IMR-90 (cell line): ENCODE results near the gene PCGF3. TPM values are rescaled to one million over a fixed set of nuclear protein-coding genes. Genes with fewer than 3 reads are reported as not detected.
"Not testable (repeated sequence)": the region's sequence is repeated elsewhere in the genome, so short reads cannot be mapped to it uniquely, and the experiment has no call there.

Experiments
- ATAC-seq: fragments of 200-7000 bp; cut with Tn5 transposase; 2 replicates; pipeline ENCODE4 v1.9.1; 2020; ENCODE audit warnings: low read depth, mild to moderate bottlenecking, moderate library complexity
- BruUV-seq: library from RNA; stranded (reverse); fragments of 400-500 nt; replicated peaks from 2 replicates; lab custom pipeline; 2021; lab: Mats Ljungman, UMichigan
- CTCF ChIA-PET: fragments of 300-600 bp; formaldehyde crosslinking; extraction: SDS; loops from one replicate; lab custom pipeline; 2021; ENCODE audit warnings: antibody characterized with exemption; lab: Yijun Ruan, JAX
- POLR2A ChIA-PET: fragments of 300-600 bp; sonication (Branson Sonifier 250); formaldehyde crosslinking; loops from one replicate; lab custom pipeline; 2022; ENCODE audit warnings: antibody characterized with exemption; ENCODE audit not compliant: unreplicated experiment; lab: Charles Lee
- DNase-seq: peaks from one replicate; pipeline ENCODE4 v3.0.0; 2013
- H2AFZ ChIP-seq: replicated peaks from 2 replicates; pipeline ENCODE3; 2013; ENCODE audit warnings: low read length, mild to moderate bottlenecking; ENCODE audit not compliant: poor library complexity
- H2AK5ac ChIP-seq: 2 replicates; pipeline ENCODE4 v1.6.1; 2013; ENCODE audit warnings: low read depth, low read length, inconsistent platforms
- H2AK9ac ChIP-seq: replicated peaks from 2 replicates; pipeline ENCODE3; 2013; ENCODE audit warnings: mild to moderate bottlenecking, low read depth, low read length, moderate library complexity; ENCODE audit not compliant: poor library complexity
- H2BK120ac ChIP-seq: 2 replicates; pipeline ENCODE4 v1.6.1; 2013; ENCODE audit warnings: low read depth, low read length, inconsistent platforms
- H2BK15ac ChIP-seq: 3 replicates; pipeline ENCODE4 v1.6.1; 2013; ENCODE audit warnings: low read depth, low read length, inconsistent platforms
- H2BK20ac ChIP-seq: 2 replicates; pipeline ENCODE4 v1.6.1; 2013; ENCODE audit warnings: low read depth, mild to moderate bottlenecking, inconsistent platforms, low read length, moderate library complexity
- H2BK5ac ChIP-seq: 2 replicates; pipeline ENCODE4 v1.6.1; 2013; ENCODE audit warnings: mild to moderate bottlenecking, low read depth, low read length, inconsistent platforms; ENCODE audit not compliant: poor library complexity, severe bottlenecking
- H3K14ac ChIP-seq: replicated peaks from 2 replicates; pipeline ENCODE4 v1.6.1; 2013; ENCODE audit warnings: low read depth, low read length, inconsistent platforms
- H3K18ac ChIP-seq: 2 replicates; pipeline ENCODE4 v1.6.1; 2013; ENCODE audit warnings: low read depth, low read length, control low read depth
- H3K23ac ChIP-seq: 2 replicates; pipeline ENCODE4 v1.6.1; 2013; ENCODE audit warnings: low read depth, low read length, inconsistent platforms
- H3K27ac ChIP-seq: 2 replicates; pipeline ENCODE4 v1.5.1; 2013; ENCODE audit warnings: mild to moderate bottlenecking, control low read depth, low read length; ENCODE audit not compliant: insufficient read depth
- H3K27me3 ChIP-seq: 2 replicates; pipeline ENCODE4 v1.6.1; 2013; ENCODE audit warnings: low read length; ENCODE audit not compliant: control insufficient read depth, insufficient read depth
- H3K36me3 ChIP-seq: 2 replicates; pipeline ENCODE4 v1.6.1; 2013; ENCODE audit warnings: low read length, mixed read lengths; ENCODE audit not compliant: control insufficient read depth, insufficient read depth
- H3K4ac ChIP-seq: 2 replicates; pipeline ENCODE4 v1.6.1; 2013; ENCODE audit warnings: low read depth, low read length, inconsistent platforms
- H3K4me1 ChIP-seq: 2 replicates; pipeline ENCODE4 v1.6.1; 2013; ENCODE audit warnings: low read length, mixed read lengths; ENCODE audit not compliant: control insufficient read depth, insufficient read depth
- H3K4me2 ChIP-seq: 2 replicates; pipeline ENCODE4 v1.6.1; 2013; ENCODE audit warnings: low read depth, mild to moderate bottlenecking, control low read depth, low read length, moderate library complexity
- H3K4me3 ChIP-seq: 2 replicates; pipeline ENCODE4 v1.5.1; 2013; ENCODE audit warnings: low read depth, mild to moderate bottlenecking, control low read depth, low read length, moderate library complexity; ENCODE audit not compliant: insufficient read depth
- H3K56ac ChIP-seq: 2 replicates; pipeline ENCODE4 v1.6.1; 2013; ENCODE audit warnings: low read length, inconsistent platforms; ENCODE audit not compliant: insufficient read depth; ENCODE audit errors: extremely low read depth
- H3K79me1 ChIP-seq, 2 experiments: 2 replicates each; pipeline ENCODE4 v1.6.1; 2013; ENCODE audit warnings: low read length in 2 of 2, inconsistent platforms in 1 of 2, low read depth in 1 of 2
- H3K9ac ChIP-seq: 2 replicates; pipeline ENCODE4 v1.6.1; 2013; ENCODE audit warnings: low read depth, low read length, control low read depth
- H3K9me1 ChIP-seq: 2 replicates; pipeline ENCODE4 v1.6.1; 2013; ENCODE audit warnings: low read length, inconsistent platforms; ENCODE audit not compliant: insufficient read depth
- H3K9me3 ChIP-seq: 2 replicates; pipeline ENCODE4 v1.6.1; 2013; ENCODE audit warnings: low read length; ENCODE audit not compliant: control insufficient read depth, insufficient read depth
- H4K20me1 ChIP-seq: 2 replicates; pipeline ENCODE4 v1.6.1; 2013; ENCODE audit warnings: low read length, inconsistent platforms; ENCODE audit not compliant: insufficient read depth
- H4K5ac ChIP-seq: 2 replicates; pipeline ENCODE4 v1.6.1; 2013; ENCODE audit warnings: mild to moderate bottlenecking, low read depth, low read length, control low read depth
- H4K8ac ChIP-seq, 2 experiments: 2 replicates each; pipeline ENCODE4 v1.6.1; 2013; ENCODE audit warnings: low read depth in 2 of 2, low read length in 2 of 2, control low read depth in 1 of 2, inconsistent platforms in 1 of 2
- H4K91ac ChIP-seq: 2 replicates; pipeline ENCODE4 v1.6.1; 2013; ENCODE audit warnings: low read depth, low read length, inconsistent platforms; ENCODE audit not compliant: insufficient read depth
- WGBS, 2 experiments: methylation state at CpG; one replicate each; pipeline versions ENCODE4 v1.1.5 to v1.1.7; 2013; ENCODE audit warnings: missing lambda C conversion rate in 2 of 2; ENCODE audit not compliant: insufficient read length in 1 of 2; ENCODE audit errors: extremely low coverage in 2 of 2; 5-methylcytosine and 5-hydroxymethylcytosine counted together
- dilution Hi-C: fragments of 300-500 bp; cut with HindIII; formaldehyde crosslinking; loops from one replicate; pipeline ENCODE4 v1.14.3; 2018; ENCODE audit warnings: low sequenced_read_pairs; ENCODE audit not compliant: unreplicated experiment
- in situ Hi-C: fragments of 300-500 bp; cut with MboI; formaldehyde crosslinking; loops from 3 replicates; pipeline ENCODE4 v1.14.3; 2019; ENCODE audit warnings: low sequenced_read_pairs, inconsistent platforms, mixed read lengths
- intact Hi-C: fragments of 100-400 bp; cut with micrococcal nuclease; formaldehyde crosslinking; loops from 2 replicates; pipeline ENCODE4 v1.10.0; 2022
- polyA plus RNA-seq, 3 experiments: library from polyadenylated mRNA; depleted of rRNA; stranded (reverse); fragments of >200 nt; gene quantifications; 2 replicates each; pipeline ENCODE4 v1.2.3, GENCODE V29; 2012; ENCODE audit warnings: low replicate concordance in 1 of 3
- total RNA-seq: library from RNA; depleted of rRNA; stranded (reverse); fragments of >200 nt; gene quantifications from 2 replicates; pipeline ENCODE4 v1.2.3, GENCODE V29; 2012

Gene PCGF3
- total and polyA plus RNA-seq, 2 of the 4 experiments (the other 2 are of a cell fraction) = 40.0 to 55.3 TPM

DNA sequence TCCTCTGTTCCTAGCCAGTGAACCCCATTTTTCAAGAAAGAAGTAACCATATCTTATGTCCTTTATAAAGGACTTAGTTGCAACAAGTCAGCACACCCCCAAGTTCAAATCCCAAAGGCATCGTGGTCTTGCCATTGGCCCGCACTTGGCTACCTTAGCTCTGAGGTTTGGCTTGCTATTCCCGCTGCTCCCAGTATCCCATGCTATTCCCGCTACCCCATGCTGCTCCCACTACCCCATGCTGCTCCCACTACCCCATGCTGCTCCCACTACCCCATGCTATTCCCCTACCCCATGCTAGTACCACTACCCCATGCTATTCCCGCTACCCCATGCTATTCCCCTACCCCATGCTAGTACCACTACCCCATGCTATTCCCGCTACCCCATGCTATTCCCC is 37.4 kb upstream of the PCGF3 start:
- H3K14ac ChIP-seq, H3K23ac ChIP-seq, H2AK5ac ChIP-seq, H2BK120ac ChIP-seq, H3K27ac ChIP-seq, in situ Hi-C loops, H2AFZ ChIP-seq, CTCF ChIA-PET, ATAC-seq, H3K9ac ChIP-seq, H3K4me3 ChIP-seq, H3K79me1 ChIP-seq, H3K4me2 ChIP-seq, H3K4me1 ChIP-seq, H3K9me1 ChIP-seq, H3K18ac ChIP-seq, H4K8ac ChIP-seq, DNase-seq, H4K91ac ChIP-seq, H2AK9ac ChIP-seq, H2BK15ac ChIP-seq, POLR2A ChIA-PET, H3K4ac ChIP-seq, BruUV-seq, H2BK5ac ChIP-seq, H4K20me1 ChIP-seq, H4K5ac ChIP-seq, H3K9me3 ChIP-seq, H3K27me3 ChIP-seq, dilution Hi-C loops, intact Hi-C loops, H3K56ac ChIP-seq, H2BK20ac ChIP-seq: not testable (repeated sequence)
- WGBS, 2 experiments = 89% methylated on average over 2 of the region's 6 CpGs; no CpG with 5 or more reads in 1 of the 2 experiments
- peaks cover 17% of the 10 kb centered on the region for H3K36me3 ChIP-seq

DNA sequence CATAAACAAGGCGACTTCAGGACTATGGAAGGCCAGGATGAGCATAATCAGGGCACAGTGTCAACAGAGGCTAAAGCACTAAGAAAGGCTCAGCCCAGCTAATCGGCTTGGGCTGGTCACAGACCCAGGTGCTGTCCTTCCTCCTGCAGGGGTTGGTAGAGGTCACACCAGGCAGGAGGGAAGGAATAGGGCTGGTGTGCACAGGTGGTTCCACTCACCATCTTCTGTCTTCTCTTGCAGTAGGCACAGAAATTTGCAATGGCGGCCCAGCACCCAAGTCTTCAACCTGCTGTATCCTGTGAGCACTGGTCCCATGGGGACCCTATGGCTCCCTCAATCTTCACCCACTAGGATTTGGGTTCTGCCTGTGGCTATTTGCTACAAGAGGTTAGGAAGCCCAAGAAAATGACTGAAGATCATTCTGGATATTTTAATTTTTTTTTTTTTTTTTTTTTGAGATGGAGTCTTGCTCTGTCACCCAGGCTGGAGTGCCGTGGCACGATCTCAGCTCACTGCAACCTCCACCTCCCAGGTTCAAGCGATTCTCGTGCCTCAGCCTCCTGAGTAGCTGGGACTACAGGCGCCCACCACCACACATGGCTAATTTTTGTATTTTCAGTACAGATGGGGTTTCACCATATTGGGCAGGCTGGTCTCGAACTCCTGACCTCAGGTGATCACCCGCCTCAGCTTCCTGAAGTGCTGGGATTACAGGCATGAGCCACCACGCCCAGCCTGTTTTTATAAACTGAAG is 35.6 kb upstream of the PCGF3 start:
- H3K23ac ChIP-seq, H2AFZ ChIP-seq, H2AK5ac ChIP-seq, POLR2A ChIA-PET, H4K8ac ChIP-seq, H4K20me1 ChIP-seq, H3K56ac ChIP-seq, BruUV-seq, H3K18ac ChIP-seq, H3K9me3 ChIP-seq, H2BK20ac ChIP-seq, H3K4me2 ChIP-seq, H3K14ac ChIP-seq, H2BK5ac ChIP-seq, in situ Hi-C loops, H3K27ac ChIP-seq, H2BK120ac ChIP-seq, H4K5ac ChIP-seq, H3K9me1 ChIP-seq, ATAC-seq, H4K91ac ChIP-seq, H3K27me3 ChIP-seq, H3K4ac ChIP-seq, H3K9ac ChIP-seq, H3K4me1 ChIP-seq, CTCF ChIA-PET, dilution Hi-C loops, H2BK15ac ChIP-seq, DNase-seq, H2AK9ac ChIP-seq, H3K4me3 ChIP-seq: not testable (repeated sequence)
- intact Hi-C loops = loop anchor here (10.0 kb wide), 1 partner anchor 335 kb away; the partner anchor contains the start of gene ZNF141
- Histone ChIP-seq H3K79me1 (peaks cover 8 to 19% of the 10 kb centered on the region in 2 experiments; a peak in 3 of 4 replicates), H3K36me3 (peaks cover 17% of the 10 kb centered on the region)
- no CpG with 5 or more reads among the region's 11 CpGs for WGBS, 2 experiments
